T-cell (primary cell): ENCODE measurements around the gene MACROH2A2. TPM values are rescaled to one million over a fixed set of nuclear protein-coding genes. Genes with fewer than 3 reads are reported as not detected.

Experiments used
- ATAC-seq, 4 experiments: fragments of 200-7000 bp in 3 of 4; fragments of 150-1000 bp in 1 of 4; cut with Tn5 transposase; replicated peaks in 1 of 4; 1 replicate in 3 of 4; 2 replicates in 1 of 4; pipeline ENCODE4 v1.10.0; 2021; ENCODE audit warnings: moderate library complexity in 3 of 4, mild to moderate bottlenecking in 2 of 4, moderate number of reproducible peaks in 1 of 4
- CTCF ChIA-PET, 2 donors: fragments of 300-600 bp; sonication (Branson Sonifier 250); formaldehyde crosslinking; loops; one replicate each; lab custom pipeline; 2022; ENCODE audit warnings: antibody characterized with exemption in 2 of 2; lab: Charles Lee
- POLR2A ChIA-PET, 2 donors: fragments of 300-600 bp; sonication (Branson Sonifier 250); formaldehyde crosslinking; loops; one replicate each; lab custom pipeline; 2022; ENCODE audit warnings: antibody characterized with exemption in 2 of 2; lab: Charles Lee
- DNase-seq, 35 experiments: peaks; one replicate each; pipeline versions ENCODE4 v3.0.0 to v3.0.0-alpha.2; 2013 to 2023
- H3K27ac ChIP-seq: one replicate; pipeline ENCODE4 v1.5.1; 2013; ENCODE audit warnings: low read length
- H3K27me3 ChIP-seq, 2 experiments: replicated peaks in 1 of 2; 1 replicate in 1 of 2; 2 replicates in 1 of 2; pipeline versions ENCODE4 v1.6.1 to v1.7.0; 2013; ENCODE audit warnings: low read length in 1 of 2, mixed read lengths in 1 of 2; ENCODE audit not compliant: control insufficient read depth in 2 of 2, insufficient read depth in 2 of 2; ENCODE audit errors: extremely low read depth in 1 of 2
- H3K36me3 ChIP-seq, 2 donors: 1 replicate in 1 of 2; 2 replicates in 1 of 2; pipeline versions ENCODE4 v1.6.1 to v1.7.0; 2013; ENCODE audit warnings: low read length in 1 of 2; ENCODE audit not compliant: control insufficient read depth in 2 of 2, insufficient read depth in 1 of 2; ENCODE audit errors: extremely low read depth in 1 of 2
- H3K4me1 ChIP-seq, 2 experiments: 1 replicate in 1 of 2; 2 replicates in 1 of 2; pipeline versions ENCODE4 v1.6.1 to v1.7.0; 2013; ENCODE audit warnings: low read length in 2 of 2, mixed read lengths in 1 of 2; ENCODE audit not compliant: insufficient read depth in 2 of 2, control insufficient read depth in 1 of 2; ENCODE audit errors: extremely low read depth in 1 of 2
- H3K4me3 ChIP-seq, 2 donors: 1 replicate in 1 of 2; 2 replicates in 1 of 2; pipeline versions ENCODE4 v1.5.1 to v1.7.0; 2013; ENCODE audit warnings: mild to moderate bottlenecking in 2 of 2, low read length in 1 of 2, moderate library complexity in 1 of 2; ENCODE audit not compliant: control insufficient read depth in 1 of 2; ENCODE audit errors: extremely low read depth in 1 of 2
- H3K9me3 ChIP-seq: 2 replicates; pipeline ENCODE4 v1.7.0; 2013
- H3K27ac Mint-ChIP-seq, 2 donors: one replicate each; pipeline ENCODE4 v1.8.0; 2020 to 2021; ENCODE audit warnings: mild to moderate bottlenecking in 2 of 2, mixed read lengths in 2 of 2
- H3K27me3 Mint-ChIP-seq, 2 donors: one replicate each; pipeline ENCODE4 v1.8.0; 2021 to 2022; ENCODE audit warnings: mixed read lengths in 2 of 2
- H3K36me3 Mint-ChIP-seq: one replicate; pipeline ENCODE4 v1.8.0; 2021; ENCODE audit warnings: mixed read lengths
- H3K4me1 Mint-ChIP-seq, 3 donors: one replicate each; pipeline ENCODE4 v1.8.0; 2020 to 2022; ENCODE audit warnings: mixed read lengths in 3 of 3, mild to moderate bottlenecking in 1 of 3
- H3K4me3 Mint-ChIP-seq, 3 donors: one replicate each; pipeline ENCODE4 v1.8.0; 2020 to 2022; ENCODE audit warnings: mild to moderate bottlenecking in 3 of 3, mixed read lengths in 3 of 3, moderate library complexity in 3 of 3
- H3K9me3 Mint-ChIP-seq, 3 donors: one replicate each; pipeline ENCODE4 v1.8.0; 2020 to 2022; ENCODE audit warnings: mixed read lengths in 3 of 3
- WGBS: methylation state at CpG from one replicate; pipeline ENCODE4 v1.1.5; 2013; ENCODE audit warnings: missing lambda C conversion rate; ENCODE audit not compliant: insufficient coverage; 5-methylcytosine and 5-hydroxymethylcytosine counted together
- total RNA-seq, 35 experiments: library from RNA in 6 of 35; stranded (reverse) in 6 of 35; fragments of 120-200 nt in 1 of 35; gene quantifications; one replicate each; pipeline versions ENCODE4 v1.2.1 to v1.2.4 and lab custom pipeline; 2013 to 2026

Gene MACROH2A2
- total RNA-seq, 5 donors from 2014 or later (not counting 1 experiment from before 2014, with no cell fraction given): 3.1 to 4.7 (median 3.8) TPM

- 95% methylated on average over 14 of the region's 15 CpGs for WGBS
- peaks cover 6 to 8% (median 8%) of the 10 kb centered on the region in 3 donors for H3K4me1 Mint-ChIP-seq
- DNase-seq: no peak
- CTCF ChIA-PET: interaction anchor here (1.0 to 2.7 kb wide), 7 partner anchors 11 to 54 kb away, joined by 3 to 23 read pairs (median 8); partner anchors contain the start of gene TYSND1 (in 2 of the 2)
- Histone ChIP-seq H3K27ac (no peak overlapping the region), H3K4me3 (no peak overlapping the region), H3K27me3 (no peaks in the 10 kb centered on the region), H3K4me1 (peaks cover 0 to 10% of the 10 kb centered on the region in 2 experiments), H3K9me3 (no peaks in the 10 kb centered on the region), H3K36me3 (peaks cover 5 to 30% of the 10 kb centered on the region in 2 donors)
- H3K27ac Mint-ChIP-seq: no peak overlapping the region
- H3K9me3 Mint-ChIP-seq: no peaks in the 10 kb centered on the region
- ATAC-seq: no peak
- H3K27me3 Mint-ChIP-seq: no peaks in the 10 kb centered on the region
- POLR2A ChIA-PET: no interaction called here
- no peak overlapping the region for H3K4me3 Mint-ChIP-seq
- peaks cover 23% of the 10 kb centered on the region for H3K36me3 Mint-ChIP-seq
Observed at GRCh38 chr10:70114902-70115301, 62.3 kb downstream of the MACROH2A2 start.

- no peaks in the 10 kb centered on the region for H3K27me3 ChIP-seq
- DNase-seq: peak in 28 of 35 experiments; percentile 14 to 74 (median 44)
- H3K27ac Mint-ChIP-seq: no peak overlapping the region
- no peak overlapping the region for H3K4me3 Mint-ChIP-seq
- CTCF ChIA-PET: interaction anchor here (0.6 to 2.7 kb wide), 19 partner anchors 10 to 248 kb away, joined by 3 to 23 read pairs (median 4); partner anchors contain the start of gene TYSND1 (in 2 of the 2)
- no peaks in the 10 kb centered on the region for H3K9me3 Mint-ChIP-seq
- no peak overlapping the region for H3K4me3 ChIP-seq
- 40% methylated on average over 6 of the region's 12 CpGs for WGBS
- peaks cover 6 to 8% (median 8%) of the 10 kb centered on the region in 3 donors for H3K4me1 Mint-ChIP-seq
- H3K9me3 ChIP-seq: no peaks in the 10 kb centered on the region
- H3K36me3 ChIP-seq: peaks cover 7 to 25% of the 10 kb centered on the region in 2 donors
- POLR2A ChIA-PET: interaction anchor here in 1 of 2 donors (0.6 kb wide), 1 partner anchor 508 kb away, joined by 3 read pairs; no protein-coding TSS in a partner anchor
- no peak overlapping the region for H3K27ac ChIP-seq
- peaks cover 23% of the 10 kb centered on the region for H3K36me3 Mint-ChIP-seq
- peak; percentile 64 to 86 (median 75) for ATAC-seq
- no peaks in the 10 kb centered on the region for H3K27me3 Mint-ChIP-seq
- peaks cover 0 to 10% of the 10 kb centered on the region in 2 experiments for H3K4me1 ChIP-seq
Observed at GRCh38 chr10:70115948-70116682, 63.5 kb downstream of the MACROH2A2 start.

- 100% methylated on average over 1 of the region's 10 CpGs for WGBS
- peaks cover 19% of the 10 kb centered on the region for H3K36me3 Mint-ChIP-seq
- H3K9me3 ChIP-seq: no peaks in the 10 kb centered on the region
- H3K27me3 ChIP-seq: no peaks in the 10 kb centered on the region
- H3K27ac ChIP-seq: no peak overlapping the region
- H3K9me3 Mint-ChIP-seq: no peaks in the 10 kb centered on the region
- POLR2A ChIA-PET: interaction anchor here in 1 of 2 donors (0.6 kb wide), 1 partner anchor 51 kb away, joined by 3 read pairs; no protein-coding TSS in a partner anchor
- peaks cover 5 to 14% of the 10 kb centered on the region in 2 donors for H3K36me3 ChIP-seq
- DNase-seq: no peak
- peaks cover 6 to 8% (median 8%) of the 10 kb centered on the region in 3 donors for H3K4me1 Mint-ChIP-seq
- H3K27ac Mint-ChIP-seq: no peak overlapping the region
- H3K27me3 Mint-ChIP-seq: no peaks in the 10 kb centered on the region
- CTCF ChIA-PET: interaction anchor here (1.1 to 2.7 kb wide), 3 partner anchors 28 to 33 kb away, joined by 3 to 23 read pairs (median 3); partner anchors contain the start of gene TYSND1 (in 2 of the 2)
- no peak overlapping the region for H3K4me3 Mint-ChIP-seq
- H3K4me3 ChIP-seq: no peak overlapping the region
- H3K4me1 ChIP-seq: peaks cover 0 to 10% of the 10 kb centered on the region in 2 experiments
- ATAC-seq: no peak
Observed at GRCh38 chr10:70117646-70118045, 65.0 kb downstream of the MACROH2A2 start.

GRCh38 chr10:70118196-70118595, 65.5 kb downstream of the MACROH2A2 start:
- H3K4me3 ChIP-seq: no peak overlapping the region
- Mint-ChIP-seq H3K4me1 (peaks cover 6 to 8% (median 8%) of the 10 kb centered on the region in 3 donors), H3K9me3 (no peaks in the 10 kb centered on the region), H3K36me3 (peaks cover 16% of the 10 kb centered on the region), H3K27me3 (no peaks in the 10 kb centered on the region), H3K4me3 (no peak overlapping the region), H3K27ac (no peak overlapping the region)
- no peaks in the 10 kb centered on the region for H3K27me3 ChIP-seq
- CTCF ChIA-PET: interaction anchor here (1.1 to 1.4 kb wide), 3 partner anchors 28 to 32 kb away, joined by 3 to 5 read pairs (median 3); partner anchors contain the start of gene TYSND1 (in 2 of the 2)
- POLR2A ChIA-PET: interaction anchor here in 1 of 2 donors (1.2 kb wide), 1 partner anchor 28 kb away, joined by 6 read pairs; the partner anchor contains the start of gene TYSND1
- H3K9me3 ChIP-seq: no peaks in the 10 kb centered on the region
- H3K4me1 ChIP-seq: peaks cover 0 to 10% of the 10 kb centered on the region in 2 experiments
- no peak for DNase-seq
- WGBS: no CpG with 5 or more reads among the region's 3 CpGs
- ATAC-seq: no peak
- H3K36me3 ChIP-seq: peaks cover 5 to 14% of the 10 kb centered on the region in 2 donors
- H3K27ac ChIP-seq: no peak overlapping the region

GRCh38 chr10:70119197-70119596, 66.6 kb downstream of the MACROH2A2 start:
- Histone ChIP-seq H3K9me3 (no peaks in the 10 kb centered on the region), H3K27me3 (no peaks in the 10 kb centered on the region), H3K4me1 (peaks cover 0 to 10% of the 10 kb centered on the region in 2 experiments), H3K27ac (no peak overlapping the region), H3K4me3 (no peak overlapping the region), H3K36me3 (peaks cover 5 to 7% of the 10 kb centered on the region in 2 donors)
- no CpG with 5 or more reads among the region's 7 CpGs for WGBS
- Mint-ChIP-seq H3K36me3 (peaks cover 14% of the 10 kb centered on the region), H3K9me3 (no peaks in the 10 kb centered on the region), H3K27me3 (no peaks in the 10 kb centered on the region), H3K4me1 (peaks cover 6 to 8% (median 8%) of the 10 kb centered on the region in 3 donors), H3K4me3 (no peak overlapping the region), H3K27ac (no peak overlapping the region)
- POLR2A ChIA-PET: interaction anchor here in 1 of 2 donors (1.2 kb wide), 1 partner anchor 27 kb away, joined by 6 read pairs; the partner anchor contains the start of gene TYSND1
- DNase-seq (no peak), ATAC-seq (no peak)
- CTCF ChIA-PET: interaction anchor here (0.6 to 1.4 kb wide), 4 partner anchors 19 to 308 kb away, joined by 3 to 5 read pairs (median 4); partner anchors contain the start of gene TYSND1 (in 1 of the 2)

GRCh38 chr10:70119623-70120022, 67.0 kb downstream of the MACROH2A2 start:
- Mint-ChIP-seq H3K36me3 (peaks cover 14% of the 10 kb centered on the region), H3K27me3 (no peaks in the 10 kb centered on the region), H3K9me3 (no peaks in the 10 kb centered on the region), H3K27ac (no peak overlapping the region), H3K4me1 (peaks cover 6 to 8% (median 8%) of the 10 kb centered on the region in 3 donors), H3K4me3 (no peak overlapping the region)
- Histone ChIP-seq H3K4me1 (peaks cover 0 to 10% of the 10 kb centered on the region in 2 experiments), H3K27me3 (no peaks in the 10 kb centered on the region), H3K4me3 (no peak overlapping the region), H3K36me3 (peaks cover 5 to 7% of the 10 kb centered on the region in 2 donors), H3K9me3 (no peaks in the 10 kb centered on the region), H3K27ac (no peak overlapping the region)
- CTCF ChIA-PET: interaction anchor here in 1 of 2 donors (0.6 kb wide), 2 partner anchors 19 to 308 kb away, joined by 4 to 5 read pairs; no protein-coding TSS in a partner anchor
- WGBS: 94% methylated on average over 8 of the region's 8 CpGs
- ATAC-seq (no peak), DNase-seq (no peak)
- POLR2A ChIA-PET: no interaction called here
